Measurements from ENCODE around the gene RFC5. TPM values are rescaled to one million over a fixed set of nuclear protein-coding genes. Genes with fewer than 3 reads are reported as not detected.

RFC5 gene
- total and polyA plus RNA-seq, 2 of the 8 experiments (the other 6 are each of a cell fraction or from before 2014, with no cell fraction given) = 34.4 to 40.6 TPM

DNA sequence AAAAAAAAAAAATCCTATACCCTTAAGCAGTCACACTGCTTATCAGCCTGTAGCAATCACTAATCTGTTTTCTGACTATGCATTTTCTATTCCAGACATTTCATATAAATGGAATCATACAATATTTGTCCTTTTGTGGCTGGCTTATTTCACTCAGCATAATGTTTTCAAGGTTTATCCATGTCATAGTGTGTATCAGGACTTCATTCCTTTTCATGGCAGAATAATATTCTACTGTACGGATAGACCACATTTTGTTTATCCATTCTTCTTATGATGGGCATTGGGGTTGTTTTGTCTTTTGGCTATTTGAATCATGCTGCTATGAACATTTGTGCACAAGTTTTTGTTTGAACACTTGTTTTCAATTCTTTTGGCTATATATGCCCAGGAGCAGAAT, 39.1 kb upstream of the RFC5 start:
- Histone ChIP-seq H3K4ac (replicated peaks; ENCODE audit: insufficient read length, low read depth, low read length) (no peak overlapping the region), H3K27me3 (replicated peaks in 1 of 4; ENCODE audit: control insufficient read depth in 3 of 4, extremely low read depth in 1 of 4, insufficient read depth in 3 of 4, low read length in 3 of 4) (0 out of 7 replicates have a peak, but pooled peaks cover 0 to 2% (median 0%) of the 10 kb centered on the region in 4 experiments), H3K27ac (ENCODE audit: low read depth, low read length) (no peak overlapping the region), H4K91ac (replicated peaks; ENCODE audit: insufficient read length, low read length) (no peak overlapping the region), H3K18ac (ENCODE audit: extremely low read depth, low read length) (no peak overlapping the region), H3K23ac (ENCODE audit: insufficient read length) (no peak overlapping the region), H4K5ac (ENCODE audit: insufficient read length, low read depth, low read length) (no peak overlapping the region), H3K79me2 (ENCODE audit: control insufficient read depth in 1 of 2, insufficient read depth in 2 of 2, low read length in 2 of 2) (no peaks in the 10 kb centered on the region), H2AK5ac (ENCODE audit: low read depth, low read length) (no peak overlapping the region), H3K36me3 (ENCODE audit: control insufficient read depth in 2 of 4, insufficient read depth in 4 of 4, low read length in 3 of 4) (no peaks in the 10 kb centered on the region), H2BK12ac (ENCODE audit: low read depth, low read length) (no peak overlapping the region), H3K4me1 (replicated peaks in 1 of 4; ENCODE audit: control insufficient read depth in 3 of 4, insufficient read depth in 4 of 4, low read length in 3 of 4) (no peaks in the 10 kb centered on the region), H2AFZ (ENCODE audit: low read length) (no peak overlapping the region), H3K23me2 (ENCODE audit: low read depth, low read length) (no peaks in the 10 kb centered on the region), H3K9me3 (ENCODE audit: insufficient read depth in 2 of 2, low read depth in 1 of 2, low read length in 1 of 2) (peaks cover 0 to under 1% of the 10 kb centered on the region in 2 experiments; a peak in 1 of 4 replicates), H3K9ac (replicated peaks in 1 of 4; ENCODE audit: extremely low read depth in 1 of 4, low read depth in 3 of 4, low read length in 3 of 4) (no peak overlapping the region), H3K56ac (replicated peaks; ENCODE audit: insufficient read length, low read depth, low read length) (no peak overlapping the region), H4K20me1 (replicated peaks in 1 of 2; ENCODE audit: control insufficient read depth in 1 of 2, insufficient read depth in 2 of 2, low read length in 2 of 2) (no peaks in the 10 kb centered on the region), H3K79me1 (ENCODE audit: low read depth, low read length) (no peaks in the 10 kb centered on the region), H4K8ac (ENCODE audit: extremely low read depth, insufficient read depth, low read length) (no peak overlapping the region), H3K14ac (ENCODE audit: insufficient read length) (no peak overlapping the region), H2BK20ac (ENCODE audit: low read length) (no peak overlapping the region), H2BK120ac (replicated peaks; ENCODE audit: low read depth, low read length) (no peak overlapping the region), H3K4me2 (ENCODE audit: insufficient read depth in 1 of 2, low read depth in 2 of 2, low read length in 2 of 2) (no peak overlapping the region), H2BK15ac (ENCODE audit: low read length) (no peak overlapping the region), H3K4me3 (ENCODE audit: extremely low read depth in 1 of 4, insufficient read depth in 2 of 4, low read depth in 3 of 4, low read length in 4 of 4) (no peak overlapping the region), H2BK5ac (ENCODE audit: low read depth, low read length) (no peak overlapping the region)
- no peak for FAIRE-seq
- POLR2A ChIA-PET (ENCODE audit: partially characterized antibody) = no interaction called here
- TF ChIP-seq PHF8 (conservative IDR thresholded peaks at IDR 0.05; ENCODE audit: low read depth, low read length) (no peak), JUN (IDR thresholded peaks at IDR 0.05; ENCODE audit: low read depth, low read length) (no peak), SAP30 (IDR thresholded peaks at IDR 0.05; ENCODE audit: insufficient read depth, insufficient replicate concordance, low read length) (no peak), SIRT6 (IDR thresholded peaks at IDR 0.05; ENCODE audit: low read length) (no peak), BCL11A (IDR thresholded peaks at IDR 0.05; ENCODE audit: low read depth in 2 of 2, low read length in 2 of 2) (no peak), TEAD4 (IDR thresholded peaks at IDR 0.05; ENCODE audit: low read depth, low read length) (no peak), CHD2 (IDR thresholded peaks at IDR 0.05; ENCODE audit: low read length) (no peak), EP300 (IDR thresholded peaks at IDR 0.05; ENCODE audit: borderline replicate concordance in 1 of 2, low read depth in 2 of 2, low read length in 2 of 2) (no peak)
- TF ChIP-seq, protein P1, sequence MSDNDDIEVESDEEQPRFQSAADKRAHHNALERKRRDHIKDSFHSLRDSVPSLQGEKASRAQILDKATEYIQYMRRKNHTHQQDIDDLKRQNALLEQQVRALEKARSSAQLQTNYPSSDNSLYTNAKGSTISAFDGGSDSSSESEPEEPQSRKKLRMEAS (IDR thresholded peaks at IDR 0.05) = no peak
- TF ChIP-seq, protein P2, sequence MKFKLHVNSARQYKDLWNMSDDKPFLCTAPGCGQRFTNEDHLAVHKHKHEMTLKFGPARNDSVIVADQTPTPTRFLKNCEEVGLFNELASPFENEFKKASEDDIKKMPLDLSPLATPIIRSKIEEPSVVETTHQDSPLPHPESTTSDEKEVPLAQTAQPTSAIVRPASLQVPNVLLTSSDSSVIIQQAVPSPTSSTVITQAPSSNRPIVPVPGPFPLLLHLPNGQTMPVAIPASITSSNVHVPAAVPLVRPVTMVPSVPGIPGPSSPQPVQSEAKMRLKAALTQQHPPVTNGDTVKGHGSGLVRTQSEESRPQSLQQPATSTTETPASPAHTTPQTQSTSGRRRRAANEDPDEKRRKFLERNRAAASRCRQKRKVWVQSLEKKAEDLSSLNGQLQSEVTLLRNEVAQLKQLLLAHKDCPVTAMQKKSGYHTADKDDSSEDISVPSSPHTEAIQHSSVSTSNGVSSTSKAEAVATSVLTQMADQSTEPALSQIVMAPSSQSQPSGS (IDR thresholded peaks at IDR 0.05; ENCODE audit: low read length) = no peak
- DNase-seq (ENCODE audit: low read depth in 1 of 2, low spot score in 2 of 2) = no peak
- CTCF ChIA-PET (ENCODE audit: partially characterized antibody) = no interaction called here
- 100% methylated on average over 1 of the region's 1 CpG; no CpG with 5 or more reads in 1 of the 2 experiments for WGBS, 2 experiments (ENCODE audit: extremely low coverage in 1 of 2, insufficient coverage in 1 of 2, insufficient read length in 1 of 2, insufficient replicate concordance in 2 of 2, low coverage in 1 of 2, low lambda C conversion rate in 2 of 2, missing lambda C conversion rate in 1 of 2)
